Activated CD4-positive, alpha-beta T cell treated with anti-CD3 and anti-CD28 coated beads, Interleukin-2, Interleukin-4, amounts not matched to agents 100 ng/mL and 50 ng/mL, durations not matched to agents 16 hours and 8 hours (primary cell): ENCODE results near the gene CCL1.
A peak's percentile ranks its signal among the peaks of the same experiment; 100 is the strongest.

ENCODE experiments used
- DNase-seq: peaks from one replicate; pipeline ENCODE4 v3.0.0-alpha.2; 2020; ENCODE audit warnings: low spot score

CCL1 gene, protein sequence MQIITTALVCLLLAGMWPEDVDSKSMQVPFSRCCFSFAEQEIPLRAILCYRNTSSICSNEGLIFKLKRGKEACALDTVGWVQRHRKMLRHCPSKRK

GRCh38 chr17:34363183-34363661 is at the start of gene CCL1:
Gene CCL1 (minus strand): TSS chr17:34363233. CDS start chr17:34363161, 72 bp downstream.
- no peak for DNase-seq

DNA sequence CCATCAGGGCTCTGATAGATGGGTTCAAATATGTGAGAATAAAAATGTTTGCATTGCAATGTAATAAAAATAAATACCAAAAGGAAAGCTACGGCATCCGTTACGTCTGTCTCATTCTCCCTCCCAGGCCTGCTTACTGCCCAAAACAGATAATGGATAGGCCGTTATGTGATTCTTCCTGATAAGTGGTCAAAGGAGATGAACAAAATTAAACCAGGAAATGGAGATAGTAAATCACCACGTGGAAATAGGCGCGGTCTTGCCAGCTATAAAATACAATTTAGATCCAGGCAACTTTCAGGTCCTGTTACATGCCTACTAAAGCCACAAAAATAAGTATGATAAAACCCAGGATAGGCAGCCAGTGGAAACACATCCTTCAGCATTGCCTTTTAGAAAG is 49.5 kb upstream of the CCL1 start:
- DNase-seq: no peak

DNA sequence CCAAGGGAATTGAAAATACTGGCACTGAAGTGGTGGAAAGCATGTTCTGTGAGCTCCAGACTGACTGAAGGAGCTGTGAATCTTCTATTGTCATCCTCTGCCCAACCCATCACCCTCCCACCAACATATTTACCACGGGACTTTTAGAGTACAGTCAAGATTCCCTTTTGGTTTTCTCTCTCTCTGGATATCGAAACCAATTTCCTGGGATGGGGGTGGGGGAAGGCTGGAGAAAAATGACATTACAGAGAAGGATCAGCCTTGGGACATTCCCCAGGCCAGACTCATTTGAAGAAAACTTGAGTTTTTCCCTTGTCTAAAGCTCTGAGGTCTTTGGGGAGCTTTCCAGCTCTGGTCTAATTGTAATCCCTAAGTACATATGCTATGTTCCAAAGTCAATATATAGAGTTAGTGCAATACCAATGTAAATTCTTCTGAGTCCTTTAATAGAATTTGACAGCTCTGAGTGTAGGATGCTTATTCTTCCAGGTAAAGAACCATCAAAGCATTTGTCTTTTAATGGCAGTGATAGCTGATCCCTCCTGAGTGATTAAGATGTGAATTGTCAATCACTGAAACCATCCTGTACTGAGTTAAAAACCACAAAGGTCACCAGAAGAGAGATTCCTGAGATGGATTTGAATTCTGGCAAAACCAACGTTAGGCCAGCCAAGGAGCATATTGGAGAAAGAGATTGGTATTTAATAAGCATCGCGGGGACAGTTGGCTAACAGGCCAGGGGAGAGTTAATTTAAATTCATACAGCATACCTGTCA is 48.8 kb upstream of the CCL1 start:
- DNase-seq: no peak

- DNase-seq: no peak
Observed at GRCh38 chr17:34409352-34409751, 46.3 kb upstream of the CCL1 start.

- no peak for DNase-seq
Observed at GRCh38 chr17:34408439-34408838, 45.4 kb upstream of the CCL1 start.

- no peak for DNase-seq
Observed at GRCh38 chr17:34406226-34406625, 43.2 kb upstream of the CCL1 start.

DNA sequence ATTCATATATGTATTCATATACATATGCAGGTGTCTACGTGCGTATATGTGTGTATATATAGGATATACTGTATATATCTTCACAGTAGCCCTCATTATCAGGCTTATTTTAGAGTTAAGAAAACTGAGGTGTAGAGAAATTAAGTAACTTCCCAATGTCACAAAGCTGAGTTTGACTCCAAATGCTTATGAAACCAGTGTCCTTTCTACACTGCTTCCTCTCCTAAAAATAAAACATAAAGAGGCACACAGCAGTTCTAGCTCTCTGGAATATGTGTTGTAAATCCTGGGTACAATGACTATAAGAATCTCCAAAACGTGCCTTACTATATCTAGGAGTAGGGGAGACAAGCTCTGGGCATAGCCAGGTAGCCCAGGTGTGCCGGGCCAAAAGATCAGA is 40.0 kb upstream of the CCL1 start:
- DNase-seq: no peak

- no peak for DNase-seq
Observed at GRCh38 chr17:34401165-34401564, 38.1 kb upstream of the CCL1 start.

DNA sequence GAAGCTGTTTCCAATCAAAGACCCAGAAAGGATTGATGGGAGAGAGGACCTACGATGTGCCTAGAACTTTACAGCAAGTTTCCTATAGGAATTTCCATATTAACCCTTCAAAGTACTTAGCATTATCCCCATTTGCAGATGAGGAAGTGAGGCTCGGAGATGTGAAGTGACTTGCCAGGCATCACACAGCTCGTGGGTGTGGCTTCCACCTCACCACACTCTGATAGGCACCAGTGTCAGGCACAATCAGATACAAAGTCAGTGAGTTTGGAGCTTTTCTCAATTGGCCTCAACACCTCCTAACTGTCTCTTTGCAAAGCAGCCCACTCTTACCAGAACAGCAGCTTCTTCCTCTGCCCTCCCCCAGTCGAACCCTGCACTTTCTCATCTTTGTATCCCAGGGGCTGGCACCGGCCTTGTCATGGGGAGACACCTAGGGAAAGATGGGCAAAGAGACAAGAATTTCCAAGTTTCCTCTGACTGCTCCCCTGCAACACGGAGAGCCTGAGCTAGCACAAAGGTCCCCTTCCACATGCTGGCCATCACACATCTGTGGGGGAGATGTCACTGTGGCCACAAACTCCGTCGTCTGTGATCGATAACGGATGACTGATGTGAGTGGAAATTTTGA is 37.4 kb upstream of the CCL1 start:
- no peak for DNase-seq

GRCh38 chr17:34399725-34400124 is 36.7 kb upstream of the CCL1 start:
- no peak for DNase-seq

GRCh38 chr17:34398990-34399389 is 36.0 kb upstream of the CCL1 start:
- no peak for DNase-seq

GRCh38 chr17:34397265-34397664 is 34.2 kb upstream of the CCL1 start:
- DNase-seq: no peak

DNA sequence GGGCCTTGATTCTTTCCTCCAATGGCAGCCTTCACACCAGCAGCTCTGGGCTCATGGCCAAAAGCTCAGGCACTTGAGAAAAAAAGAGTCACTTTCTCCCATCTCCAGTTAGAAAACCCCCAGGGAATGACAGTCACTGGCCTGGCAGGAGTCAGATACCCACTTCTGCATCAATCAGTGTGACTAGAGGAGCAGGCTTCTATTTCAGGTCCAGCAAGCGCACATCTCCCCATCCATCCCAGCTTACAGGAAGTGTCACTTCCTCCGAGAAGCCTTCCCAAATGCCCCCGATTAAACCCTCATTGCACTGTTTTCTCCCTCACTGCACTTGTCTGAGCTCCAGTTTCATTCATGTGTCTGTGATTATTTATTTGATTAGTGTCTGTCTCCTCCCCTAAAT is 30.4 kb upstream of the CCL1 start:
- no peak for DNase-seq

DNA sequence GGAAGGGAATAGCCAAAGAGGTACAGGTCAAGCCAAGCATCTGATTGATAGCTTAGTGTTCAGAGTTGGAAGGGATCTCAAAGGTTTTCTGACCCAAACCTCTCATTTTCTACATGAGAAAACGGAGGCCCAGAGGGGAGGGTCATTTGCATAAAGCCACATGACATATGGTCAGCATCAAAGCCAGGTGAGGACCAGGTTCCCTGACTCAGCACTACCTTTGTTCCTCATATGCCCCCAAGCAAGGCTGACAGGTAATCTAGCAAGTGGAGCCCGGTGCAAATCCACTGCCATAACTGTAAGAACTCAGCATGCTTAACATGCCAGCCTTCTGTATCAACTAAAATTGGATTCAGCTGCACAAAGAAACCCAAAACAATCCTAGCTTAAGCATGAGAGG is 28.2 kb upstream of the CCL1 start:
- no peak for DNase-seq

- no peak for DNase-seq
Observed at GRCh38 chr17:34390649-34391048, 27.6 kb upstream of the CCL1 start.

GRCh38 chr17:34389126-34389750 is 26.2 kb upstream of the CCL1 start:
- DNase-seq: peak; percentile 49

- no peak for DNase-seq
Observed at GRCh38 chr17:34387566-34387965, 24.5 kb upstream of the CCL1 start.

DNA sequence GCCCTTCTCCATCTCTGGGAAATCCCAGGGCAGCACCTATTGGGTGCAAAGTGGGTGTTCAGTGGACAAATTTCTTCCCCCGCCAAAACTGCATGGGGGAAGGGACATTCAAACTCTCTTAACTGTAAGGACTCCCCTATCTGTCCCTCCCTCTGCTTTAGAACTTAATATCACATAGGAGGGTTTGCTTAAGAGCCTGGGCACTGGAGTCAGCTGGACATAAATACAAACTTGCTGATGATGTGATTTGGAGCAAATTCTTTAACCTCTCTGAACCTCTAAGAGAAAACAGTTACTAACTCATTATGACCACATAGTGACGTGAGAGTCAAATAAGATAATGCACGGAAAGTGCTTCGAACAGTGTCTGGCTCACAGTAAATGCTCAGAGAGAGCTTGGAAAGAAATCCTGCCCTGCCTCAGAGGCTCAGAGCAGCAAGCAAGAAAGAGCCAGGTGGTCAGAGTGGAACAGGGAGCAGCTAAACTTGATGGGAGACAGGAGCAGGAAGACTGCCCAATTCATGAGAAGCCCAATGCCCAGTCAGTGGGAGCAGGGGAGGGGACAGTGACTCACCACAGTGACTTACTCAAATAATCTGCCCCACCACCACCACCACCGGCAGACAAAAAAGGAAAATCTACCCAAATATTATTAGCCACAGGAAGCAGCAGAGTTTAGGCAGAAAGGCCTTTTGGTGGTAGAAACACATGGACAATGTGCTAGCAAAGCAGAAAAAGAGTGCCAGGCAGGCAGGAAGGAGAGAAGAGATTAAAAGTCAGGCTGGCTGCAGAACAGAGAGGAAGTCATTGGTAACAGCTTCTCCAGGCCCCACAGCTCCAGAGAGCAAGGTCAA is 23.9 kb upstream of the CCL1 start:
- DNase-seq: no peak

DNA sequence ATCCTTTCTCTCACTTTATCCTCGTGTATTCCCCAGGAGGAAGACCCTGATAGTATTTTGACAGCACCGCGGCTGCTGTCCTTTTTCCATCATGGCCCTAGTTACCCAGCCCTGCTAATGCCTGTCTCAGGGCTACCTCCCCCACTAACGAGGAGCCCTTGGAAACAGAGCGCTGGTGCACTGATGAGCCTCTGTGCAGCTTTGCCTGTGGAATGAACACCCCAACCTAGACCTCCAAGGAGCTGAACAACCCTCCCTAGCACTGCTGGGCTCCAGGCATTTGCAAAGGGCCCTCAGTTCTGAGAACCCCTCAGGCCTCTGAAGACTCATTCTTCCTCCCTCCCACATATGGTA is 23.3 kb upstream of the CCL1 start:
- no peak for DNase-seq

DNA sequence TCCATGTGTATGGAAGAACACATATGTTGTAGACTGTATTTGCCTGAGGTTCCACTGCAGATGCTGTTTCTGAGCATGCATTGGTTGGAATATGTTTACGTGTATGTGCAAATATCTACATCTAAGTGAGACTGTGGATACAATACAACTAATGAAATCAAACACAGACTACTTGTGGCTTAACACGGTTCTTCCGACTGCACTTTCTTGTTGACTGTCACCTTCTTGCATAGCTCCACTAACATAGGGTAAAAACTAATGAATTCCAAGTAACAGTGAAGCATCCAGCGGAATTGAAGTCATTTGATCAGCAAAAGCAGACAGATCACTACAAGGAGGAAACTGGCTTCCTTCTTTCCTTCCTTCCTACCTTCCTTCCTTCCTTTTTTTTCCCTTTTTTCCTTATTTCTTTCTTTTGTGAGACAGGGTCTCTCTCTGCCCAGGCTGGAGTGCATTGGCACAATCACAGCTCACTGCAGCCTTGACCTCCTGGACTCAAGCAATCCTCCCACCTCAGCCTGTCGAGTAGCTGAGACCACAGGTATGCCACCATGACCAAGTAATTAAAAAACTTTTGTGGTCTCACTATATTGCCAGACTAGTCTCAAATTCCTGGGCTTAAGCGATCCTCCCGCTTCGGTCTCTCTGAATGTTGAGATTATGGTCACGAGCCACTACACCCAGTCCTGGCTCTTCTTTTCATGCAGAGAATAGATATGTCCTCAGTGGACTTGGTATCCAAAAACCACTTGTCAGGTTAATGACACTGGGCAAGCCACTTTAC is 22.0 kb upstream of the CCL1 start:
- no peak for DNase-seq

DNA sequence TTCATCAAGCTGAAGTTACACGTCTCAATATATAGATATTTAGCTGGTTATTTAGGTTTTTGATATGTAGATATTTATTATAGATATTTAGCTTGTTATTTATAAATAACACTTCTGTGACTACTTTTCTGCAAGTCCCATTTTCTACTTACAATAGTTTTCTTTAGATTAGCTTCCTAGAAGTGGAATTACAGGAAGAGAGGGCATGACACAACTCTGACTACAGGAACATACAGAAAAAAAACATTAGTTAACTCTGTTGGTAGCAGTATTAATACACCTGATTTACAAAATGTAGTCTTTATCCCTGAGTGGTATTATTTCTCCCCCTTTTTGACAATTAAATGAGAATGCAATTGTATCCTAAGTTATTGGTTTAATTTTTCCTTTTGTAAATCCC is 21.2 kb upstream of the CCL1 start:
- DNase-seq: no peak
